GM19395 (cell line): ENCODE measurements around the gene ABHD6.
"Not testable (repeated sequence)": the region's sequence is repeated elsewhere in the genome, so short reads cannot be mapped to it uniquely, and the experiment has no call there.

ENCODE experiments used
- ATAC-seq: cut with Tn5 transposase; IDR thresholded peaks from one replicate; pipeline ENCODE4 v1.9.1; 2021; ENCODE audit warnings: mild to moderate bottlenecking, moderate library complexity; ENCODE audit not compliant: unreplicated experiment

The ABHD6 gene

GRCh38 chr3:58241306-58242044 lies 3.9 kb downstream of the ABHD6 start:
- ATAC-seq: no peak

- ATAC-seq: no peak
Observed at GRCh38 chr3:58242340-58242739, 4.7 kb downstream of the ABHD6 start.

- not testable (repeated sequence) for ATAC-seq
Observed at GRCh38 chr3:58242860-58243259, 5.3 kb downstream of the ABHD6 start.

- ATAC-seq: no peak
Observed at GRCh38 chr3:58243976-58244585, 6.5 kb downstream of the ABHD6 start.

- no peak for ATAC-seq
Observed at GRCh38 chr3:58246148-58247047, 8.8 kb downstream of the ABHD6 start.

GRCh38 chr3:58249358-58250092 lies 11.9 kb downstream of the ABHD6 start:
- ATAC-seq: no peak

GRCh38 chr3:58250093-58250707 lies 12.6 kb downstream of the ABHD6 start:
- ATAC-seq: no peak

- no peak for ATAC-seq
Observed at GRCh38 chr3:58251631-58252035, 14.0 kb downstream of the ABHD6 start.

- ATAC-seq: no peak
Observed at GRCh38 chr3:58254144-58254543, 16.6 kb downstream of the ABHD6 start.

- ATAC-seq: no peak
Observed at GRCh38 chr3:58256061-58256460, 18.5 kb downstream of the ABHD6 start.

GRCh38 chr3:58256511-58256910 lies 18.9 kb downstream of the ABHD6 start:
- no peak for ATAC-seq

GRCh38 chr3:58258392-58259055 lies 20.9 kb downstream of the ABHD6 start:
- no peak for ATAC-seq

- no peak for ATAC-seq
Observed at GRCh38 chr3:58260261-58260731, 22.7 kb downstream of the ABHD6 start.

GRCh38 chr3:58260733-58261132 lies 23.1 kb downstream of the ABHD6 start:
- no peak for ATAC-seq

GRCh38 chr3:58261954-58262666 lies 24.5 kb downstream of the ABHD6 start:
- peak; percentile 77 for ATAC-seq

GRCh38 chr3:58266577-58266976 lies 29.0 kb downstream of the ABHD6 start:
- no peak for ATAC-seq

- not testable (repeated sequence) for ATAC-seq
Observed at GRCh38 chr3:58267543-58267942, 30.0 kb downstream of the ABHD6 start.

- ATAC-seq: no peak
Observed at GRCh38 chr3:58269356-58269755, 31.8 kb downstream of the ABHD6 start.

- no peak for ATAC-seq
Observed at GRCh38 chr3:58270485-58270884, 32.9 kb downstream of the ABHD6 start.
